NCI-H1694 treated with DMSO at 0.1 percent for 48 hours (cell line): Measurements from ENCODE around the gene CTNNA3.

ENCODE experiments used
- DNase-seq: peaks from one replicate; lab custom pipeline; 2025; lab: John Stamatoyannopoulos, UW

The CTNNA3 gene

DNA sequence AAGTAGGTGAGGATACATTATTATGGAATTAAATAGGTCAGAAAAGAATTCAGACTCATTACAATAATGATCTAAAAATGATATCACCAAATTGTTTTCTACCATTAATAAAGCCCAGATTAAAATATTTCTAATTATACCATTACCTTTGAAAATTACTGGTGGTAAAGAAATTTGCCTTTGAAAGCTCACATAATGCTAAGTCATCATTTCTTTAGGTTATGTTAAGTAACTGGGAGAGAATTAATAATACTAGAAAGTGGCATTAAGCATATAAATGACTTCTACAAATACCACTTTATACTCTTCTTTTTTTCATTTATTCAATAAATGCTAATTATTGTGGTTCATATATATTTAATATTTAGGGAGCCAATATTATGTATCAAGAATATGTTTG lies 1411.4 kb downstream of the CTNNA3 start:
- no peak for DNase-seq

DNA sequence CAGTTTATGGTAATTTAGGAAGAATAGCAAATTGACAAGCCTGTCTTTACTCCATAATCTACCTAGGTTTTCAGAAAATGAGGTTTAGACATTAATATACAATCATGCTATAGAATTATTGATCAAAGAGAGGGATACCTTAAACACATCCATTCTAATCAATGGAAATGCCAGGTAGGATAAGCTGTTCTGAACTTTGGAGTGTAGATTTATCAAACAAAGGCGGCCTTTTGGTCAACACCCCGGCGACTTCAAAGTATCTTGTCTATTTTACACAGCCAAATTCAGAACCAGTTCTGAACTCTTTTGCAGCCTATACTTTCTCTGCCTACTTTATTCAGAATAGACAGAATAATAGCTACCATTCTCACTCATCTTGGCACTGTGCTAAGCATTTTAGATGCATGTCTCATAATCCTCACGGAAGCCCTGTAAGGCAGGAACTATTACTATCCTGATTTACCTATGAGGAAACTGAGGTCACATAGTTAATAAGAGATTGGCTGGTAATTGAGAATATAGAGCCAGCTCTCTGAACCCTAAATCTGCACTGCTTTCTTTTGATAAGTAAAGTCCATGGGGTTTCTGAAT lies 1412.0 kb downstream of the CTNNA3 start:
- DNase-seq = no peak

DNA sequence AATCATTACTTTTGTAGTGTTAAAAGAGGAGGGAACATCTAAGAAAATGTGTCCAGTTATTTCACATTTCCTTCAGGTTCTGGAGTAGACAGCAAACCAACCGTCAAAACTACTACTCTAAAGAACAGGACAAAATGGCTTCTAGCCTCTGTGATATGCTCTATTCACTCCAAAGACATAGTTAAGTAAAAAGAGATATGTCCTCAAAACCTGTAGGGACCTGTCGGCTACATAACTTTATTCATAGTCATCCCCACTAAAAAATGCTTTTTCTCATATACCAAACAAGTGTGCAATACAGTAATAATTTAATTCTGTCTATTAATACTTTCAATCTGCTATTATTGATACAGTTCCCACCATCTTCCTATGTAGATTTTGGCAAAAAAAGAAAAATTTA lies 1412.9 kb downstream of the CTNNA3 start:
- DNase-seq = no peak

DNA sequence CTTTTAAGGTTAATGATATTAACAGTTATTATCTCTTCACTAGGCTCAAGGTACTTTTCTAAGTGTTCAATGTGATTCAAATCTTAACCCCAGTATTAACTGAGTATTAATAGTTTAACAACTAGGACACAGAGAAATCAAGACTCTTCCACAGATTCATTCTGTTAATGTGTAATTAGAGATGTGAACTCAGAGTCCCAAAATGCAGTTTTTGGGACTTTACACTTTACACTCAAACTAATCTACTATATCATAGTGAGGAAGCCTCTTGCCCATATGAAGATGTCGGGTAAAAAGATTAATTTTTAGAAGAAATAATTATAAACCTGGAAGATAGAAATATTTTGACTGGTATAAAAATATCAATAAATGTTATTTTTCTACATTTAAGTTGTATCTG lies 1414.7 kb downstream of the CTNNA3 start:
- no peak for DNase-seq

DNA sequence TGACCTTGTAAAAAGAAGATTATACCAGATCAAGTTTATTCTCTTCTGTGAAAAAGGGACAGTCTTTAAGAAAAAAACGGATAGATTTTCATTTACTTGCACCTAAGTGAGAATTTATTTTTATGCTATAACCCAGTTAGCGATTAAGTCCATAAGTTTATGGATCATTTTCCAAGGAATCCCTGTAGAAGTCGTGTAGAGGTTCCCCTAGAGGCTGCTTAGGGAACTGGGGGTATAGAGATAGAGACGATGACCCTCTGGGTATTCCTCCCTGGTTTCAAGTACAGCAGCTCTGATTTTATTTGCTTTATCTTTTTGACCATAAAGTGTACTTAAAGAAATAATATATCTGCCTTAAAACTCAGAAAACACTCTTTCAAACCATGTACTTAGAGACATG lies 1418.5 kb downstream of the CTNNA3 start:
- no peak for DNase-seq

DNA sequence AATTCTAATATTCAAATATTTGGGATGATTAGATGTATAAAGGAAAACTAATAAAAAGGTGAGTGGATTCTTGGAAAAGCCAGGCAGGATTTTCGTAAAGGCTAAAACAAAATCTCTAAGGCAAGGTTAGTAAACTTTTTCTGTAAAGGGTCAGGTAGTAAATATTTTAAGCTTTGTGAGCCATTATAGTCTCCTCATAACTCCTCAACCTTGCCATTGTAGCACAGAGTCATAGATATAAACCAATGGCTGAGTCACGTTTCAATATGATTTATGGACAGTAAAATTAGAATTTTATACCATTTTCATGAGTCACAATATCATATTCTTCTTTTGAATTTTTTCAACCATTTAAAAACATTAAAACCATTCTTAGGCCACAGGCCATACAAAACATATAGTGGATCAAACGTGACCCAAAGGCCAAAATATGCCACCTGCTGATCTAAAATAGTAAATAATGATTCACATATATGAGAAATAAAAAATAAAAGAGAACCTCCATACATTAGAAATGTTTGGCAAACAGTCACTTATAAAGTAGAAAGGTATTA lies 1422.0 kb downstream of the CTNNA3 start:
- DNase-seq = no peak

DNA sequence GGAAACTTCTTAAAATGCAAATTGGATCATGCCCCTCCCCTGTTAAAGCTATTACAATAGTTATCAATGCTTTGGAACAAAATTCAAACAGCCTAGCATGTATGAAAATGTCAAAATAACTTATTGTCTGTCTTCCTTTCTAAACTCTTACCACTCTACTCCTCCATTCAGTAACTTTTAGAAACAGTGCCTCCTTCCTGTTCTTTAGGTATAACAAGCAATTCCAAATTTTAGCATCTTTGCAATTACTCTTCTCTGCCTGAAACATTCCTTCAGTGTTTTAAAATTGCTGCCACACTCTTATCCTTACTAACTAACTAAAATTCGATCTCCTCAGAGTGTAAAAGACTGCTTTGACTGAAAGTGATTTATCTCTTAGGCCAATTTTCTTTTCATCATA lies 1430.6 kb downstream of the CTNNA3 start:
- DNase-seq = no peak

DNA sequence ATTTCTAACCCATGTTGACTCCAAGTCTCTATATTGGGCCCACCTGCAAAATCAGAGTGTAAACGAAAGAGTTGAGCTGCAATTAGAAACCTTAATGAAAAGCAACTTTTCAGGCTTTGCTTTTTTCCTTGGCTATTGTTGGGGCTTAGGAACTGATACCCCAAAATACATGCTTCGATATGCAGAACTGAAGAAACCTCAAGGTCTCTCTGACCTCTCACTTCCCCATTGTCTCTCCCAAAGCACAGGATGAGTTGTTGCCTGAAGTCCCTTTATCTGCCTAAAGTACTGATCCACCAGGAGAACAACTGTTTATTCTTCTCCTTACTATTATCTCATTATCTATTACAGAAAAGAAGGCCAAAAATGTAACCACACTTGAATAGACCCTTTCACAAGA lies 1436.2 kb downstream of the CTNNA3 start:
- DNase-seq = no peak

DNA sequence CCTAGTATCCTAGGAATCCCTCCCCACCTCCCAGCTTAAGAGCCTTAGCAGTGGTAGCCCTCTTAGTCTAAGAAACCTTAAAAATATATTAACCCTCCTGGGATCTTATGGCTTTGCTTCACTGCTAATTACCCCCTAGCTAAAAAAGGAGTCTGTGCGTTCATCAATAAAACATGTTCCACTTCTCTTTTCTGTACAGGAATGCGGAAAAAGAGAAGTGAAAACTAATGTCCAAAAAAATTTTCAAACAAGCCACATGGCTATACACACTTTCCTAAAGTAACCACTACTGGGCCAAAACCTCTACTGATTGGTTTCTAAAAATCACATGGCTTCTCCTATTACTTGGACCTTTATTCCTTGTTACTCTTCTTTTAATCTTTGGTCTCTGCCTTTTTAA lies 1437.3 kb downstream of the CTNNA3 start:
- DNase-seq = no peak

DNA sequence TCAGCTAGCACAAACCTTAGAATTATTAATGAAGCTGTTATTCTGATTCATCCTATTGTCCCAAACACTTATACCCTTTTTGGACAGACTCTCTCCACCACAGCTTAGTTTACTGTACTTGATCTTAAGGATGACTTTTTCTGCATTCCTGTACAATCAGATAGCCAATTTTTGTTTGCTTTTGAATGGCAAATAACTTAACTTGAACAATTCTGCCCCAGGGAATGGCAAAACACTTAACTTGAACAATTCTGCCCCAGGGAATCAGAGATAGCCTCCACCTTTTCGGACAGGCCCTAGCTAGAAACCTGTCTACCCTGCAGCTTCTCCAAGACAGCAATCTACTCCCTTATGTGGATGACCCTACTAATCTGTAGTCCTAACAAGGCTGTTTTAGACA lies 1438.2 kb downstream of the CTNNA3 start:
- DNase-seq = no peak

DNA sequence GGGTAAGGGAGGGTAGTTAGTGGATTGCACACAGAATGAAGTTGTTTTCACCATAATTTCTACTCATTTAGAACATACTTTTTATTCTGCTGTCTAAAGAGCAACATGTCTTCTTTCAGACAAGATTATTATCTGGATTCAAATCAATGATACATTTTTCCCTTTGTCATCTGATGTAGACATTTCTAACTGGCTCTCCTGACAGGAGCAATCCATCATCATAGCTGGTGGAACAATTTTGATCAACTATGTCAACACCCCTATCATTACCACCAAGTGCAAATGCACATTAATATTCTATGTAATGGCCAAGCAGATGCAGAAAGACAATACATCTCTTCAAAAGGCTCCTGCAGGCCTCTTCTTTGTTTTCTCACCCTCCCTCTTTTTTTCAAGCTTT lies 1443.0 kb downstream of the CTNNA3 start:
- no peak for DNase-seq

DNA sequence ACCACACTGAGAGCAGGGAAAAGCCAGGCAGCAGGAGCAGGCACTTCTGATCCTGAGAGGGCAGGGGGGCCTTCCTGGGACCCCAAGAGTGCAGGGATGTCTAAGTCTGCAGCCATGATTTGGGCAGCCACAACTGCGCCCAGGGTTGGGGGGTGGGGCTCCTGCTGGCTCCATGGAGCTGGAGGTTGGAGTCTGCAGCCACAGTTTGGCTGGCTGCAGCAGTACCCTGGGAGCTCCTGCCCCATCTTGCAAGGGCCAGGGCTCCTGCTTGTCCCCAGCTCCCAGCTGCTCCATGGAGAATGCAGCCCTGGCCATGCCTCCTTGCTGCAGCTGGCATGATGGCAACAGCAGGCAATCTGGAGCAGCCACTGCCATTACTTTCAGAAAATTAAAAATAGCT lies 1449.8 kb downstream of the CTNNA3 start:
- DNase-seq = no peak

DNA sequence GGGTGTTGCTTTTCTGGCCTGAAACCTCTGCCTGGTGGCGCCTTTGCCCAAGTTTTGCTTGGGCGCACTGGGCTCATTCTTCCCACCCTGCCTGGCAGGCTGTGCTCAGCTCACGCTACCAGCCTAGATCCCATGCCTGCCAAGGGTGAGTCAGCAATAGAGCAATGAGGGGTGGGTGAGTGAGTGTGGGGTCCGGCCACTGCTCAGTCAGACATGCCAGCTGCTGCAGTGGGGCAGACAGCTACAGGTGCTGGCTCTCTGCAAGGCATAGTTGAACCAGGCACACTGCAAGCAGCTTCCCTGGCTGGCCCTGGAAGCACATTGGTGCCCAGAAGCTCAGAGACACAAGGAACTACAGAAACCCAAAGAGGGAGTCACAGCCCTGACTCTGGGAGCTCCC lies 1451.0 kb downstream of the CTNNA3 start:
- DNase-seq = no peak

DNA sequence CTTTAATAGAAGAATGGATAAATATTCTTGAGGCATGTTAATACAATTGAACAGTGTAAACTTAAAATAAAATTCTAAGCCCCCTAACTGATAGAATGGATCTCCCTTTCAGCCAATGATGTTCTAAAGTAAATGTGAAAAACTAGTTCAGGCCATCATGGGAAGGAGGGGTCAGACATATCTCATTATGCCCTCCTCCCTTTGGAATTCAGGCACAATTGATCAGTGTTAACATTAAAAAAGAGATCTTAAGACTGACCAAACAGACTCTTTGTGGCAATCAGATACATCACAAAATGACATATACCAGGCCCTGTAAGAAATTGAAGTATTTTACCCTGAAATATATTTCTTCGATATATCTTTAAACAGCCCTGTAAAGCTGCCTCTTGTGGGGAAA lies 1453.1 kb downstream of the CTNNA3 start:
- DNase-seq = no peak

DNA sequence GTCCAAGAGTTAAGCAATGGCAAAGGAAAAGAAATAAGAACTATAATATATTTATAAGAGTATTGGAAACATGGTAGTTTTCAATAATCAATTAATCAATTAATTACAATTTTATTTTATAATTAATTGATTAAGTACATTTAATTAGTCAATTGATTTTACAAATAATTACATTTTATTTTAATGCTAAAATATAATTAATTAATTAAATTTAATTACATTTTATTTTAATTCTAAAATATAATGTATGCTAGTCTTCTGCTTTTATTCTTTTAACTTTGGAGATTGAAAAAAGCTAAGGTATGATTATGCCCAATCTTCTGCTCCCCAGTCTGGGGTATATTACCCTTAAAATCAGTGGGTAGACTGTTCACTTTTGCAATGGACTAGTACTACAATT lies 1456.9 kb downstream of the CTNNA3 start:
- no peak for DNase-seq

DNA sequence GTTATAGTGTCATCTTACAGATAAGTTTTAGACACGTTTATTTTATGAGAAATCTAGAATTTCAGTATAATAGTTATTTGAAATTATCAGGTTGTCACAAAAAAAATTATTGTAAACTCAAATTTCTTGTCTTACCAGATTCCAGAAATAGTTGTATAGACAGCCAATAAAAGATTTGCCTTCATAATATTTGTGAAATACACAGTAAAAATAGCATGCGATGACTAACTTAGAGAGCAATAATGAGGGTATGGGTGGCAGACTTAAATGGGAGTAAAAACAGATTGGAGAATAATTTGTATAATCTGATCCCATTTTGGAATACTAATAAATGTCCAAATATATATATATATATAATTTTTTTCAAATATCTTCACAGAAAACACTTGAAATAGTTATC lies 1457.7 kb downstream of the CTNNA3 start:
- no peak for DNase-seq

DNA sequence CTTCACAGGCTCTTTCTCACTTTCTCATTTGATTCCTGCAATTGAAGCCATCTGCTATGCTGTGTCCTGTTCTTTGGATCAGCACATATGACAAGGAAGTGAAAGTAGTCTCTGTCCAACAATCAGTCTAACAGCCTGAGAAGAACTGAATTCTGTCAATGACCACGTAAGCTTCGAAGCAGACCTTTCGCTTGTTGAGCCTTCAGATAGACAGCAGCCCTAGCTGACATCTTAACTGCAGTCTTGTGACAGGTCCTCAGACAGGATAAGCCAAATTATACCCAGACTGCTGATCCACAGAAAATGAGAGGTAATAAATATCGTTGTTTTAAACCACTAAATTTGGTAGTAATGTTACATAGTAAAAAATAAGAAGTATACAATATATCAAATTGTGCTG lies 1461.1 kb downstream of the CTNNA3 start:
- no peak for DNase-seq

DNA sequence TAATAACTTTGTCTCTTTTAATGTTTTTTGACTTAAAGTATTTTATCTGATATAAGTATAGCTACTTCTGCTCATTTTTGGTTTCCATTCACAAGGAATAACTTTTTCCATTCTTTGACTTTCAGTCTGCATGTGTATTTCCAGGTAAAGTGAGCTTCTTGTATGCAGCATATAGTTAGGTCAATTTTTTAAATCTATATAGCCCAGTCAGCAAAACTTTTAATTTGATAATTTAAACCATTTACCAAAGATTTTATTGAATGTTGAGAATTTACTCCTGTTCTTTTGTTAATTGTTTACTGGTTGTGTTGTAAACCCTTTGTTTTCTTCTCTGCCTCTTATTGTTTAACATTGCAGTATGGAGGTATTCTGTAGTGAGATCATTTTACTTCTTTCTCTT lies 1467.1 kb downstream of the CTNNA3 start:
- DNase-seq = no peak

DNA sequence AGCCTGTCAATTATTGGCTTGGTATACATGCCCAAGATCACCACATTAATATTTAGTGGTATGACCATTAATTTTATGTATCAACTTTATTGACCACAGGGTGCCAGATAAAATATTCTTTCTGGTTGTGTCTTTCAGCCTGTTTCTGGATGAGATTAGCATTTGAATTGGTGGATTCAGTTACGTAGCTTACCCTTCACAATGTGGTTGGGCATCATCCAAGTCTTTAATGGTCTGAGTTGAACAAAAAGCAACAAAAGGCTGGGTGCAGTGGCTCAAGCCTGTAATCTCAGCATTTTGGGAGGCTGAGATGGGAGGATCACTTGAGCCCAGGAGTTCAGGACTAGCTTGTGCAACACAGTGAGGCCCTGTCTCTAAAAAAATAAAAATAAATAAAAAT lies 1472.3 kb downstream of the CTNNA3 start:
- DNase-seq = no peak

DNA sequence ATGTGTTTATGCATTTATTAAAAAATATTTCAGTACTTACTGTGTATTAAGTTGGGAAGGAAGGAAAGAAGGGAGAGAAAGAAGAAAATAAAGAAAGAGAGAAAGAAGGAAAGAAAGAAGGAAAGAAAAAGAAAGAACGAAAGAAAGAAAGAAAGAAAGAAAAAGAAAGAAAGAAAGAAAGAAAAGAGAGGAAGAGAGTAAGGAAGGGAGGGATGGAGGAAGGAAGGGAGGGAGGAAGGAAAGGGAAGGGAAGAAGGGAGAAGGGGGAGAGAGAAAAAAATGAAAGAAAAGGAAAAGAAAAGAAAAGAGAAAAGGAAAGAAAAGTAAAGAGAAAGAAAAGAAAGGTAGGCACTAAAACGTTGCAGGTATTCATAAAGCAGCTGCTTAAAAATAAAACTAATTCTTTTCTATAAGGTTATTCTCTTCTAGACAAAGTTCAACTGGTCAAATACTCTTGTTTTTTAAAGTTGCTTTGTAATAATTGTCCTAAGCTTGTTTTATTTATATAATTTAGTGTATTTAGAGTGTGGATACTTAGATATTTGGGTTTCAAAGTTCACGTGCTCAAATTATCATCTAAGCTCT lies 1473.4 kb downstream of the CTNNA3 start:
- no peak for DNase-seq

DNA sequence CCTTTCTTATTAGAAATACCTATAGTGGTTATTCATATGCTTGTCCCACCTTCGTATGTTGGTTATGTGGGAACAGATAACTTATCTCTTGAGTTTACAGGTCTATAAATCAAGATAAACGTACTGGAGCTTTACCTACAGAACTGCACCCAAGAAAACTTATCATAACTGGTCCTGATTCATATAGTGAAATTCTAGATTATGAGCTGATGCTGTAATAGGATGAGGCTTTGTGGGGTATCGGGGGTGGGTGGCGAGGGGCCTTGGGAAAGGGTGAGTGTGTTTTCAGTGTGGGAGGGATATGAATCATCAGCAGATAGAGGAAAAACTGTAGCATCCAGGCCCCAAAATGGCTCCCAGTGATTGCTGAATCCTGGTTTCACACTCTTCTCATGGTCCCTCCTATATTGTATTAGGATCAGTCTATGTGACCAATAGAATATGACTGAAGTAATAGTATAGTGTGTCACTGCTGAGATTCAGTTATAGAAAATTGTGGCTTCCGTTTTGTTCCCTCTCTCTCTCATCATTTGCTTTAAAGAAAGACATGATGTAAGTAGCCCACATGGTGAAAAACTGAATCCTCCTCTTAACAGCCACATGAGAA lies 1476.9 kb downstream of the CTNNA3 start:
- DNase-seq = no peak

DNA sequence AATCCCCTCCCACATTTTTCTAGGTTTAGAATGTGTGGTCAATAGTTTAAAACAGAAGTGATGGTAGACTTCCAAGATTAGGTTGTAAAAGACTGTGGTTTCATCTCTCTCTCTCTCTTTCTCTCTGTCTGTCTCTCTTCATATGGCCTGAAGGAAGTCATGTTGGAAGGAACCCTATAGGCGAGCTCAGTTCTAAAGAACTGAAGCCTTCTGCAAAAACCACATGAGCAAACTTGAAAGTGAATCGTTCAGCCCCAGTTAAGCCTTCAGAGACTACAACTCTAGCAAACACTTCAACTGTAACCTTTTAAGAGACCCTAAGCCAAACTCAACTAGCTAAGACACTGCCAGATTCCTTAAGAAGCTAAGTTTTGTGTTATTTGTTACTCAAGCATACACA lies 1477.7 kb downstream of the CTNNA3 start:
- no peak for DNase-seq

DNA sequence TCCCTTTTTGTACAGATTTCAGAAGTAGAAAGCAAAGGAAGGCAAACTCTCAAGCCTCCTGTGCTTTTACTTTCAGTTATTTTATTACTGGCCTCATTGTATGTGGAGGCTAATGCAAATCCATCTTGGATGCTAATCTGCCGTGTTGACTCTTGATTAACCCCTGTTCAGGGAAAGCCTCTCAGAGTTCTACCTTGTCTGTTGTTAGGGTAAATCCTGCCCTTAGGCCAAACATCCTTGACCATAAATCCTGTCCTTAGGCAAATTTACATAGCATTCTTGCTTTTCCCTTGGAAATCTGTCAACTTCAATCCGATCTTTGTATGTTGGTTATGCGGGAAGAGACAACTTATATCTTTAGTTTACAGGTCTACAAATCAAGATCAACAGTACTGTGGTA lies 1480.1 kb downstream of the CTNNA3 start:
- no peak for DNase-seq
